B cell (primary cell): ENCODE measurements around the gene PPP1R2B. TPM values are rescaled to one million over a fixed set of nuclear protein-coding genes. Genes with fewer than 3 reads are reported as not detected.

ENCODE experiments used
- ATAC-seq: fragments of 200-7000 bp; cut with Tn5 transposase; one replicate; pipeline ENCODE4 v1.10.0; 2021; ENCODE audit warnings: low read depth, mild to moderate bottlenecking, moderate number of reproducible peaks, moderate library complexity
- CTCF ChIA-PET: fragments of 350-600 bp; sonication (Branson Sonifier 250); formaldehyde crosslinking; loops from one replicate; lab custom pipeline; 2021; ENCODE audit warnings: antibody characterized with exemption, inconsistent platforms; lab: Charles Lee
- POLR2A ChIA-PET: fragments of 350-600 bp; sonication (Branson Sonifier 250); formaldehyde crosslinking; loops from one replicate; lab custom pipeline; 2021; ENCODE audit warnings: antibody characterized with exemption; lab: Charles Lee
- DNase-seq: peaks from one replicate; pipeline ENCODE4 v3.0.0; 2013
- H2AFZ ChIP-seq: 2 replicates; pipeline ENCODE4 v1.6.1; 2012; ENCODE audit warnings: mild to moderate bottlenecking, low read depth, low read length; ENCODE audit not compliant: insufficient read depth, poor library complexity, severe bottlenecking
- H3K27ac ChIP-seq, 2 donors: 1 replicate in 1 of 2; 2 replicates in 1 of 2; pipeline ENCODE4 v1.5.1; 2012 to 2013; ENCODE audit warnings: low read length in 2 of 2, mild to moderate bottlenecking in 2 of 2, moderate library complexity in 1 of 2
- H3K27me3 ChIP-seq, 4 experiments: fragments of 200-600 bp in 1 of 4; sonication (generic) in 1 of 4; replicated peaks in 1 of 4; 1 replicate in 2 of 4; 2 replicates in 2 of 4; pipeline versions ENCODE4 v1.6.1 to v1.7.0; 2013 to 2016; ENCODE audit warnings: low read length in 3 of 4, mild to moderate bottlenecking in 2 of 4, mixed read lengths in 1 of 4, moderate library complexity in 1 of 4; ENCODE audit not compliant: insufficient read depth in 4 of 4, control insufficient read depth in 3 of 4; ENCODE audit errors: control extremely low read depth in 1 of 4
- H3K36me3 ChIP-seq, 2 experiments: replicated peaks in 1 of 2; 1 replicate in 1 of 2; 2 replicates in 1 of 2; pipeline versions ENCODE4 v1.6.1 to v1.7.1; 2013; ENCODE audit warnings: low read length in 1 of 2; ENCODE audit not compliant: insufficient read depth in 2 of 2, control insufficient read depth in 1 of 2; ENCODE audit errors: control extremely low read depth in 1 of 2, extremely low read depth in 1 of 2
- H3K4me1 ChIP-seq, 2 donors: fragments of 200-600 bp in 1 of 2; sonication (generic) in 1 of 2; 1 replicate in 1 of 2; 2 replicates in 1 of 2; pipeline versions ENCODE4 v1.5.1 to v1.6.1; 2013 to 2017; ENCODE audit warnings: low read length in 2 of 2; ENCODE audit not compliant: control insufficient read depth in 2 of 2, insufficient read depth in 2 of 2
- H3K4me2 ChIP-seq: replicated peaks from 2 replicates; pipeline ENCODE3; 2012; ENCODE audit warnings: mild to moderate bottlenecking, low read depth, low read length; ENCODE audit not compliant: poor library complexity, severe bottlenecking
- H3K4me3 ChIP-seq, 5 experiments: fragments of 200-600 bp in 1 of 5; sonication (generic) in 1 of 5; 1 replicate in 3 of 5; 2 replicates in 2 of 5; pipeline versions ENCODE4 v1.5.1 to v1.7.0; 2011 to 2016; ENCODE audit warnings: low read length in 4 of 5, mild to moderate bottlenecking in 4 of 5, low read depth in 2 of 5, control low read depth in 1 of 5, moderate library complexity in 1 of 5; ENCODE audit not compliant: insufficient read depth in 1 of 5; ENCODE audit errors: control extremely low read depth in 1 of 5, extremely low read depth in 1 of 5
- H3K79me2 ChIP-seq: fragments of 200-600 bp; sonication (generic); one replicate; pipeline ENCODE4 v1.6.0; 2016; ENCODE audit warnings: low read length; ENCODE audit not compliant: control insufficient read depth, insufficient read depth
- H3K9ac ChIP-seq: fragments of 200-600 bp; sonication (generic); 2 replicates; pipeline ENCODE4 v1.6.1; 2017; ENCODE audit warnings: mild to moderate bottlenecking, low read length, moderate library complexity
- H3K9me3 ChIP-seq, 3 donors: one replicate each; pipeline versions ENCODE4 v1.6.1 to v1.7.1; 2013; ENCODE audit warnings: low read length in 2 of 3; ENCODE audit not compliant: control insufficient read depth in 2 of 3, insufficient read depth in 1 of 3; ENCODE audit errors: control extremely low read depth in 1 of 3
- H4K20me1 ChIP-seq: 2 replicates; pipeline ENCODE4 v1.6.0; 2012; ENCODE audit warnings: mild to moderate bottlenecking, low read length; ENCODE audit not compliant: insufficient read depth, control insufficient read depth, poor library complexity, severe bottlenecking
- H3K27ac Mint-ChIP-seq: one replicate; pipeline ENCODE4 v1.8.0; 2021; ENCODE audit warnings: mixed read lengths
- H3K27me3 Mint-ChIP-seq: one replicate; pipeline ENCODE4 v1.8.0; 2021; ENCODE audit warnings: mixed read lengths
- H3K4me1 Mint-ChIP-seq: one replicate; pipeline ENCODE4 v1.8.0; 2021; ENCODE audit warnings: mixed read lengths
- H3K4me3 Mint-ChIP-seq: one replicate; pipeline ENCODE4 v1.8.0; 2021; ENCODE audit warnings: mixed read lengths
- H3K9me3 Mint-ChIP-seq: one replicate; pipeline ENCODE4 v1.8.0; 2022; ENCODE audit warnings: mixed read lengths; ENCODE audit not compliant: insufficient read depth
- EZH2 ChIP-seq: IDR thresholded peaks from 2 replicates; pipeline ENCODE4 v1.6.1; 2012; ENCODE audit warnings: borderline replicate concordance, low read depth, mild to moderate bottlenecking, moderate library complexity, low read length; ENCODE audit not compliant: insufficient read depth, poor library complexity, severe bottlenecking
- WGBS: methylation state at CpG from one replicate; pipeline ENCODE4 v1.1.5; 2013; ENCODE audit warnings: missing lambda C conversion rate; ENCODE audit not compliant: insufficient coverage; 5-methylcytosine and 5-hydroxymethylcytosine counted together
- intact Hi-C: fragments of 100-400 bp; cut with micrococcal nuclease; formaldehyde crosslinking; loops from one replicate; pipeline ENCODE4 v1.10.0; 2022
- polyA plus RNA-seq: library from polyadenylated mRNA; depleted of rRNA; stranded (reverse); fragments of >200 nt; gene quantifications from 2 replicates; pipeline ENCODE4 v1.2.3, GENCODE V29; 2012
- total RNA-seq, 2 donors: library from RNA; stranded (reverse); fragments of 120-200 nt in 1 of 2; gene quantifications; 1 replicate in 1 of 2; 2 replicates in 1 of 2; pipeline versions ENCODE4 v1.2.3 to v1.2.4, GENCODE V29; 2013 to 2022
- TF ChIP-seq, protein P1 (sequence below): fragments of 200-600 bp; IDR thresholded peaks from one replicate; pipeline ENCODE4 v1.8.0; 2022; ENCODE audit warnings: antibody characterized with exemption, mild to moderate bottlenecking

PPP1R2B gene
- total and polyA plus RNA-seq, 2 donors (not counting 1 experiment from before 2014, with no cell fraction given) = 0.15 TPM; not detected in 1

DNA sequence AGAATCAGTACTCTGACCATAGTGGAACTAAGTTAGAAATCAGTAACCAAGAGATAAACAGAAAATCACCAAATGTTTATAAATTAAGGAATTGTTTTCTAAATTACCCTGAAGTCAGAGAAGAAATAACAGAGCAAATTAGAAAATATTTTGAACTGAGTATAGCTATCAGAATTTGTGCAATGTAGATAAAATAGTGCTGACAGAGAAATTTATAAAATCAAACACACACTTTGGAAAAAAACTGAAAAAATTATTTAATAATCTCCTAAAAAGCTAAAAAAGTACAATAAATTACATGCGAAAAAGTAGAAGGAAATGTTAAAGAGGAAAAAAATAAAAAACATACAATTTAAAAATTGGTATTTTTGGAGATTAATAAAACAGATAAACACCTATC, 37.1 kb upstream of the PPP1R2B start:
- ChIA-PET CTCF (no interaction called here), POLR2A (no interaction called here)
- Histone ChIP-seq H4K20me1 (no peaks in the 10 kb centered on the region), H2AFZ (no peak overlapping the region), H3K36me3 (no peaks in the 10 kb centered on the region), H3K27ac (no peak overlapping the region), H3K9me3 (no peaks in the 10 kb centered on the region), H3K4me1 (no peaks in the 10 kb centered on the region), H3K9ac (no peak overlapping the region), H3K79me2 (no peaks in the 10 kb centered on the region), H3K4me3 (no peak overlapping the region), H3K27me3 (no peaks in the 10 kb centered on the region), H3K4me2 (no peak overlapping the region)
- no peak for TF ChIP-seq EZH2
- TF ChIP-seq, protein P1, sequence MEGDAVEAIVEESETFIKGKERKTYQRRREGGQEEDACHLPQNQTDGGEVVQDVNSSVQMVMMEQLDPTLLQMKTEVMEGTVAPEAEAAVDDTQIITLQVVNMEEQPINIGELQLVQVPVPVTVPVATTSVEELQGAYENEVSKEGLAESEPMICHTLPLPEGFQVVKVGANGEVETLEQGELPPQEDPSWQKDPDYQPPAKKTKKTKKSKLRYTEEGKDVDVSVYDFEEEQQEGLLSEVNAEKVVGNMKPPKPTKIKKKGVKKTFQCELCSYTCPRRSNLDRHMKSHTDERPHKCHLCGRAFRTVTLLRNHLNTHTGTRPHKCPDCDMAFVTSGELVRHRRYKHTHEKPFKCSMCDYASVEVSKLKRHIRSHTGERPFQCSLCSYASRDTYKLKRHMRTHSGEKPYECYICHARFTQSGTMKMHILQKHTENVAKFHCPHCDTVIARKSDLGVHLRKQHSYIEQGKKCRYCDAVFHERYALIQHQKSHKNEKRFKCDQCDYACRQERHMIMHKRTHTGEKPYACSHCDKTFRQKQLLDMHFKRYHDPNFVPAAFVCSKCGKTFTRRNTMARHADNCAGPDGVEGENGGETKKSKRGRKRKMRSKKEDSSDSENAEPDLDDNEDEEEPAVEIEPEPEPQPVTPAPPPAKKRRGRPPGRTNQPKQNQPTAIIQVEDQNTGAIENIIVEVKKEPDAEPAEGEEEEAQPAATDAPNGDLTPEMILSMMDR = no peak
- intact Hi-C loops = no loop called here
- H3K4me1 Mint-ChIP-seq = no peaks in the 10 kb centered on the region
- H3K9me3 Mint-ChIP-seq = no peaks in the 10 kb centered on the region
- no CpG with 5 or more reads among the region's 1 CpG for WGBS
- peaks cover 9% of the 10 kb centered on the region for H3K27me3 Mint-ChIP-seq
- H3K4me3 Mint-ChIP-seq = no peak overlapping the region
- no peak for DNase-seq
- ATAC-seq = no peak
- H3K27ac Mint-ChIP-seq = no peak overlapping the region

DNA sequence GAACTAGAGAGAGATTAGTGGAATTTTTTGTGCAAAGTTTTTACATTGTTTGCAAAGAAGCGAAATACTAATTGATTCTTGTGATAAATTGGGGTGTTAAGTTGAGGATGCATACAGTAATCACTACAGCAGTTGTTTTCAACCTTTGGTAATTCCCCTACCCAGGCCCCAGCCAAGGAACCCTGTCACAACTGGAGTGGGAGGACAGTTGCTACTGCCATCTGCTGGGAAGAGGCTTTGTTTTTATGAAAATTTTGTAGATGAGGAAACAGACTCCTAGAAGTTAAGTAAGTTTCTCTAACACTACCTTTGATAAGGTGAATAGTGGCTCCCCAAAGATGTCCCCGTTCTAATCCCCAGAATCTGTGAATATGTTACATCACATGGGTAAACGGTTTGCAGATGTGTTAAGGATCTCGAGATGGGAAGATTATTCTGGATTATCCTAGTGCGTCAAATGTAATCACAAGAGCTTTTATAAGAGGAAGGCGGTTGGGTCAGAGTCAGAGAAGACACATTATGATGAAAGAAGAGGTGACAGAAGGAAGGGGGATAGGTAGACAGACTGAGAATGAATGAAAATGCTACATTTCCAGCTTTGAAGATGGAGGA, 34.0 kb upstream of the PPP1R2B start:
- ChIA-PET POLR2A (no interaction called here), CTCF (no interaction called here)
- H2AFZ ChIP-seq = no peak overlapping the region
- H3K9me3 Mint-ChIP-seq = no peaks in the 10 kb centered on the region
- H3K27ac ChIP-seq = no peak overlapping the region
- TF ChIP-seq, protein P1 = no peak
- TF ChIP-seq EZH2 = no peak
- intact Hi-C loops = loop anchor here (5.0 kb wide), 1 partner anchor 1199 kb away; no protein-coding TSS in a partner anchor
- H3K9ac ChIP-seq = no peak overlapping the region
- peaks cover 13% of the 10 kb centered on the region for H3K27me3 Mint-ChIP-seq
- DNase-seq (peak; percentile 15), ATAC-seq (no peak)
- no peaks in the 10 kb centered on the region for H3K4me1 ChIP-seq
- no peaks in the 10 kb centered on the region for H3K36me3 ChIP-seq
- H3K27me3 ChIP-seq = no peaks in the 10 kb centered on the region
- no peak overlapping the region for H3K4me3 ChIP-seq
- no peaks in the 10 kb centered on the region for H3K79me2 ChIP-seq
- H3K4me3 Mint-ChIP-seq = no peak overlapping the region
- H3K4me2 ChIP-seq = no peak overlapping the region
- no peaks in the 10 kb centered on the region for H3K4me1 Mint-ChIP-seq
- no peaks in the 10 kb centered on the region for H4K20me1 ChIP-seq
- no peak overlapping the region for H3K27ac Mint-ChIP-seq
- WGBS = 95% methylated on average over 4 of the region's 6 CpGs
- no peaks in the 10 kb centered on the region for H3K9me3 ChIP-seq
